Stimulated activated CD8-positive, alpha-beta memory T cell treated with anti-CD3 and anti-CD28 coated beads, Interleukin-12 subunit alpha, Interleukin-12 subunit beta, amount 100 ng/mL, for 4 hours (primary cell): ENCODE data around the gene CNTN4.

ENCODE experiments used
- DNase-seq: peaks from one replicate; pipeline ENCODE4 v3.0.0-alpha.2; 2020; ENCODE audit warnings: low read depth

The CNTN4 gene

GRCh38 chr3:3065876-3066275 lies 967.2 kb downstream of the CNTN4 start:
- no peak for DNase-seq

- DNase-seq, result no peak
These were observed 967.7 kb downstream of the CNTN4 start for GRCh38 chr3:3066378-3066777.

GRCh38 chr3:3066910-3067309 lies 968.2 kb downstream of the CNTN4 start:
- no peak for DNase-seq

- DNase-seq, result no peak
These were observed 969.8 kb downstream of the CNTN4 start for GRCh38 chr3:3068358-3068881.

GRCh38 chr3:3069723-3070122 lies 971.1 kb downstream of the CNTN4 start:
- no peak for DNase-seq

GRCh38 chr3:3071136-3071535 lies 972.5 kb downstream of the CNTN4 start:
- DNase-seq, result no peak

GRCh38 chr3:3074551-3075257 lies 976.0 kb downstream of the CNTN4 start:
- DNase-seq, result no peak

GRCh38 chr3:3080309-3080708 lies 981.6 kb downstream of the CNTN4 start:
- DNase-seq, result no peak

GRCh38 chr3:3081381-3082233 lies 982.9 kb downstream of the CNTN4 start:
- no peak for DNase-seq

- DNase-seq, result no peak
These were observed 983.7 kb downstream of the CNTN4 start for GRCh38 chr3:3082234-3082924.

- DNase-seq, result no peak
These were observed 986.2 kb downstream of the CNTN4 start for GRCh38 chr3:3084890-3085289.

- no peak for DNase-seq
These were observed 987.1 kb downstream of the CNTN4 start for GRCh38 chr3:3085782-3086181.

GRCh38 chr3:3086239-3086638 lies 987.6 kb downstream of the CNTN4 start:
- DNase-seq, result no peak

GRCh38 chr3:3087279-3087678 lies 988.6 kb downstream of the CNTN4 start:
- DNase-seq, result no peak

GRCh38 chr3:3087716-3088465 lies 989.2 kb downstream of the CNTN4 start:
- no peak for DNase-seq

- DNase-seq, result no peak
These were observed 990.4 kb downstream of the CNTN4 start for GRCh38 chr3:3089017-3089416.

GRCh38 chr3:3097958-3098357 lies 999.3 kb downstream of the CNTN4 start:
- no peak for DNase-seq

- DNase-seq, result no peak
These were observed 1003.2 kb downstream of the CNTN4 start for GRCh38 chr3:3101660-3102458.

GRCh38 chr3:3102751-3103150 lies 1004.1 kb downstream of the CNTN4 start:
- DNase-seq, result no peak

- DNase-seq, result no peak
These were observed 1006.6 kb downstream of the CNTN4 start for GRCh38 chr3:3105246-3105645.

GRCh38 chr3:3105815-3106214 lies 1007.1 kb downstream of the CNTN4 start:
- no peak for DNase-seq
